GM18519 (cell line): Measurements from ENCODE around the gene MRPS10.

ENCODE experiments used
- ATAC-seq: cut with Tn5 transposase; IDR thresholded peaks from one replicate; pipeline ENCODE4 v1.9.1; 2021; ENCODE audit warnings: mild to moderate bottlenecking, moderate library complexity; ENCODE audit not compliant: unreplicated experiment, low FRiP score

The MRPS10 gene

DNA sequence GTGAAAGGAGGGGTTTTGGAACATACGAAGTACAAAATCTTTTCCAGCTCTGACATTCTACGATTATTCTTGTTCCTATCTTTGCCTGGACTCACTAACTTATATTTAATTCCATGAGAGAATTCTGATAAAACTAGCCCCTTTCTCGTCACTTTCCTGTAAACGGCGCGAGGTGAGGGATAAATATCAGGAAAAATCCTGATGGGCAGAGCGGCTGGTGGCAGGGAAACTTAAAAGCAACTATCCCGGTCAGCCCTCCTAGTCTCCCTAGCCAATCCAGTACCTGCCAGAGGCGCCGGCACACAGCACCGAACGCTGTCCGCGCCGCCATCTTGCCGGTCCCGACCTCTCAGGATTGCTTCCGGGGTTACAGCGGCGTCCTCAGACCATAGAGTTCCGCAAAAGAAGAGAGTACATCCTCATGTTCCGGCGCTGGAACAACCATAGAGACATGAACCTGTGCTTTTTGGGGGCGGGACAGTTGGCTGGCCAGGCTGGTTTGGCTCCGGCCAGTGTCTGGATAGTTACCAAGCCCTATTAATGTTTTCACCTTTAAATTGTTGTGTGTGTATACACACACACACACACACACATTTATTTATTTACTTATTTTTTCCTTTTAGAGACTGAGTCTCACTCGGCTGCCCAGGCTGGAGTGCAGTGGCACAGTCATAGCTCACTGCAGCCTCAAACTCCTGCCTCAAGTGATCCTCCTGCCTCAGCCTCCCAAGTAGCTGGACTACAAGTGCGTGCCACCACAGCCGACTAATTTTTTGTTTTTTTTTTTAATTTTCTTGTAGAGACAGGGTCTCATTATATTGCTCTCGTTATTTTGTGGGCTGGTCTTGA is at the start of gene MRPS10:
Gene MRPS10 (minus strand): TSS at position 343 of the 849 bp plus-strand sequence. CDS start 12 bp downstream, at position 331.
- peak; percentile 78 for ATAC-seq

DNA sequence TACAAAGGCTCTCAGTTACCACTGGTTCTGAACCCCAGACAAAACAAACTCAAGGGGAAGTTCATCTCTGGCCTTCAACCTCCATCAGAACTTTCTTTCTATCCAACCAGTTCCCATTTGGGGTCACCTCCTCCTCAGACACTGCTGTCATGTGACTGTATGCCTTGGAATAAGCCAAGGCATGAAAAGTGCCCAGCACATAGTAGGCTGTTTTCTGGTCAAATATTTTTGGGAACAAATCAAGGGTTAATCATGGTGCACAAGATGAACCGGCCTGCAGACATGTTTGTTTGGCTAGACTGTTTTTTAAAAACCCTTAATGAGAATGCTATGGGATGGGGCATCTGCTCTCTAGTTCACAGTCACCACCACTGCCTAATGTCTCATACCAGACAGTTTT is 48.9 kb upstream of the MRPS10 start:
- no peak for ATAC-seq

DNA sequence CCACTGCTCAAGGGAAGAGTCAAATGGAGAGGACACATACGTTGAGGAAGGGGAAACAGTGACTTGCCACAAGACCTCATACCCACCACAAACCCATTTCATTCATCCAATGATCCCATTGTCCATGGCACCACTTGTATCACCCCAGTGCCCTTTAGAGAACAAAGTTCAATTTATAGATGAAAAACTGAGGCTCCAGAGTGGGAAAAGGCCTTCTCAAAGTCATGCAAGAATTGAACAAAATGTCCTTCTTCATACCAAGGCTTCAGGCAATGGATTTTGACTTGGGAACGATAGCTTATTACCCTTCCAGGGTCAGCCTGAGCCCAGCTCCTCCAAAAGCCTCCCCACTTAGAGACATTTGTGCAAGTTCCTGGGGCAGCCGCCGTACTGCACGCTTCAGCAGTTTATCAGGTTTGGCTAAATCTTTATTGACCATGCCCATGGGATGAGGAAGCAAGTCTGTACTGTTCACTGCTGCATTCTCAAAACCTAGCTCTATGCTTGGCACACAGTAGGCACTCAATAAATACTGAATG is 47.3 kb upstream of the MRPS10 start:
- no peak for ATAC-seq

DNA sequence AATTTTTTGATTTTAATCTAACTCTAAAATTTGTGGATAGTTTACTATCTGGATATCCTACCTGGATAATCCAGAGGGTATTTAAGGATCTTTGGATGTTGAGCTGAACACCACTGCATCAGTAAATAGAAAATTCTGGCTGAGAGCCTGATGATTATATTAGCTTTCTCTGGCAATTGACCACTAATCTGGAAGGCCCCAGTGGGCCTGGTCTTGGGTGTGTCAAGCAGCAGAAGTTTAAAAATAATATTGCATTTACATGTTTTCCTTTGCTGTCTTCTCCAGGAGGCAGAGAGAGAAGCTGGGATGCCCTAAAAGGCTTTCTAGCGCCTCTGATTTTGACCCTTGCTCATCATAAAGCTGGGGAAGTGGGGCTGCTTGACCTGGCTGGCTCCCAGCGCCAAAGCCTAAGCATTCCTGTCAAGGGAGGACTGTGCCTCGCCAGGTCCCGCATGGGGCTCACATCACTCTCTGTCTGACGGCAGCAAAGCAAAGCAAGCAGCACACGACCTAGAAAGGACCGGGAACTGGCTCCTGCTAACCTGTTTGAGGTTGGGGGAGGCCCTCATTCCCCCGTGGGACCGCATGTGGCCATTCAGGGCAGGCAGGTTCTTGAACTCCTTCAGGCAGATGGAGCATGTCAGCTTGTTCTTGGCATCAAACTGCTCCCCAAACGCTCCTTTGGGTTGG is 46.6 kb upstream of the MRPS10 start:
- ATAC-seq: no peak

DNA sequence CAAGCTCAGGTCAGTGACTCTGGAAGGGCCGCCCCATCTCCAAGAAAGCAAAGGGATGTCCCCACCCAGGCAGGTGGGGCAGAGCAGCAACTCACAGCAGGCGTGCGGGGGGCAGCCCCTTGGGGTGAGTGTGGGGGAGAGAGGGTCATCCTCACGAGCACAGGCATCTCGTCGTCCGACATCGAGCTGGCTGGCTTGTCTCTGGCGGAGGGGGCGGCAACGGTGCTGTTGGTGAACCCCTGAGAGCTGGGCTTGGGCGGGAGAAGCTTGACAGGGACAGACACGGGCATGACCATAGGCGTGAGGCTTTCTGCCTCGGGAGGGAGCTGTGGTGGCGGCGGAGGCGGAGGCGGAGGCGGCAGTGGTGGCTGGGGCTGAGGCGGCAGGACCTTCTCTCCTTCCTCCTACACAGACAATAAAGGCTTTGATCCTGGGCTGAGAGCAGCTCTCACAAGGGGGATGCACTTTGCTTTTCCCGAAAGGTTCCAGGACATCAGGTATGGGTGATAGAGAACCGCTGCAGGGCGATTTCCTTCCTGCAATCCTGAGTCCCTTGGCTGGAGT is 45.6 kb upstream of the MRPS10 start:
- ATAC-seq: no peak

DNA sequence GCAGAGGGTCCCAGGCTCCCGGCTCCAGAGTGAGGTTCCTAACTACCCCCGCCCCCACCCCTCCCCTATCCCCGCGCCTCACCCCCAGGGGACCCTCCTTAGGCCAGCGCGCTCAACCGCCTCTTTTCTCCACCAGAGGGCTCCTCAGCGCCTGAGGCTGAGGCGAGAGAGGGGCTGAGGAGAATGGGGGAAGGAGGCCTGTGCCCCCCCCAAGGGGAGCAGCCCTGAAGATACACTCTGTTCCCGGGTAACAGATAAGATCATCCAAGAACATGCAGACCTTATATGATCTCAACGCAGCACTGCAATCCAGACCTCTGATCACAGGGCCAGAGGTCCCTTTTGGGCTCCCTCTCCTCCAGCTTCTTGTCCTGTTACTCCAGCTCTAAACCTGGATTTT is 43.3 kb upstream of the MRPS10 start:
- ATAC-seq: no peak

DNA sequence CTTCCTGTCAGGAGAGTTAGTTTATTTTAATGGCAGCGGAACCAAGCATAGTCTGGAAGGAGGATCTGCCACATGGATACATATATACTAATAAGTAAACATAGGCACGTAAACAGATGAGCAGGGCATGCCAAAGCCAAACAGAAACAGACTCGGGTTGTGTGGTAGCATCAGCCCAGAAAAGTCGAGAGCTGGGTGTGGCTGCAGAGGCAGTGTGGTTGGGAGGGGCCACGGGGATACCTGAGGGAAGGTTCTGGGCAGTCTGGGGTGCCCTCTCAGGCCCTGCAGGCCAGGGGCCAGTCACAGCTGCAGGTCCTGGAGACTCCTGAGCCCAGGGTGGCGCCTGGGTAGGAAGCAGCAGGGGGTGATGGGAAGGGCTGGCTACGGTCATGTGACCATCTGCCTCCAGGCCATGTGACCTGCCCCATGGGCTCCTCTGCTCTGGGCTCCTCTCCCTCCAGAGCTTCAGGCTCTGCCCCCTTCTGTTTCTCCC is 42.8 kb upstream of the MRPS10 start:
- ATAC-seq: no peak

DNA sequence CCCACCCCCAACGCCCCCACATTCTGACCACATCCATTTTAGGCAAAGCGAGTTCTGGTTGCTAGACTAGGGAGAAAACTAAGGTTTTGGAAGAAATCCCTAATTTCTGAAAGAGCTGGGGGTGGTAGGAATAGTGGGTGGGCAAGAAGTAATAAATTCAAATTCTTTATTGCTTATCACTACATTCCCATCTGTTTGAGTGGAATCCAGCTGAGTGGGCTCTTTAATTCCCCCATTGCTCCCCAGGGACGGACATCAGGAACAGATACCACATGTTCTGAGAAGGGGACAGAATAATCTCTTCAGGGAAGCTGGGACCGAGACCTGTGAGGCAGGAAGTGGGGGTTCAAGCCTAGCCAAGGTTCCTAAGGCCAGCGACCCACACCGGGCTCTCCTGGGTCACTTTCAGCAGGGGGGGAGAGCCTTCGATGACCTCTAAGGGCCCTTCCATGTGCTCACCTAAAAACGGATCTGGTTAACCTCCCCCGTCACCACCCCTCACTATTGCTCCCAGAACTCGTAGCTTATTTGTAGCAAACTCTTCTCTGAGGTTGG is 42.3 kb upstream of the MRPS10 start:
- no peak for ATAC-seq

DNA sequence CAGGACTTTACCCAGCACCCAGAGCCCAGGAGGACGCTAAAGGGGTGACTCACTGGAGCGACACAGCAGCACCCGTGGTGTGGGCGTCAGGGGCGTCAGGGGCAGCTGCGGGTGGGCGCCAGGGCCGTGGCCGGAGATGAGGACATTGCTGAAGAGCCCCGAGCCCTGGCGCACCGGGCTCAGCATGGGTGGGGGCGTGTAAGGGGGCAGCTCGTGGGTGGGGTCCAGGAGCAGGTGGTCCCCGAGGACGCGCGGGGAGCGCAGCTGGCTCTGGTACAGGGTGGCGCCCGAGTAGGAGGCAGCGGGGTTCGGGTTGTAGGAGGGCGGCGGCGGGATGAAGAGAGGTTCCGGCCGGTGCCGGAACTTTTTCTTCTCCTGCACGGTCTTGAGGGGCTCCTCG is 41.6 kb upstream of the MRPS10 start:
- ATAC-seq: no peak

DNA sequence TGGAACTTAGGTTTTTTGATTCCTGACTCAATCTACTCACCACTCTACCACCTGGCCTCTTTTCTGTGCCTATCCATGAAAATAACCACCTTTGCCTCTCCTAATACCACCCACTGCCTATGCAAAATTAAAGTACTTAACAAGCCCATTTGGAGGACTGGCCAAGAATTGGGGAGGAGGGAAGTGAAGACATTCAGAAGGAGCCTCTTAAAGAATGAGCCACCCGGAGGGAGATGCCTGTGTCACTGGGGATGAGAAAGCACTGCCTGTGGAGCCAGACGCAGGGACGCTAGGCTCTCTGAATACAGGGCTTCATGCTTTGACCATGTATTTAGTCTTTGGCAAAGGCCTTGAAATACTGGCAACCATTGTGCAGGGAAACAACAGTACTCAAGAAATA is 40.0 kb upstream of the MRPS10 start:
- ATAC-seq: no peak

DNA sequence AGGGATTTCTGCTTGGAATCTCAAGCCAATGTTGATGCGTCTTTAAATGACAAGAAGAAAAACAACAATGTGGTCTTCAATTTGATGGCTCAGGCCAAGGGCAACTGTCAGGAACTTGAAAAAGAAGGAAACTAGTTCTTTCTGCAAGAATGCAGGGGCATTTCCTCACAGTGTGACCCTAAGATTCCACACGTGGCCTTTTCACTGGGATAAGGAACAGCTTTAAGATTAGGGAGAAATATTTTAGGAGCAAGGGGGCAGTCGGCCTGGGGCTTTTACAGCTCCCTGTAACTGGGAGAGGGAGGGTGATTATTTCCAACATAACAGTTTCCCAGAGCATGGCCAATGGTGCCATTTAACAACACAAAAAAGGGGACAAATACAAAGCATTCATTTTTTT is 39.4 kb upstream of the MRPS10 start:
- ATAC-seq: no peak

DNA sequence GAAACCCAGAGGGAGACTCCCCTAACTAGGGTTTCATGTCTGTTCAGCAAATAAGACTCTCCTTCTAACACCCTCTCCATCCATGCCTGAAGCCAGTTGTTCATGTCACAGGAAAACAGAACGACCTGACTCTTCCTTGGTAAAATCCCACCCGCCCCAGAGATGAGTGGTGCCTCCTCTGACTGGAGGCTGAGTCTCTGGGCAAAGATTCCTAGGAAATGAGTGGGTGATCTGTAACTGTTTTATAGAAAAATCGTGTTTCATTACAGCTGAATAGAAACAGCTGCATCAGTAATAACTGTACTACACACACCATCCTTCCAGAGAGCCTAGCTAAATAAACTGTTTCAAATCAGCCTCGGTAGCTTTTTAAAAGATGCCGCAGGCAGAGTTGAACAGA is 37.4 kb upstream of the MRPS10 start:
- no peak for ATAC-seq

DNA sequence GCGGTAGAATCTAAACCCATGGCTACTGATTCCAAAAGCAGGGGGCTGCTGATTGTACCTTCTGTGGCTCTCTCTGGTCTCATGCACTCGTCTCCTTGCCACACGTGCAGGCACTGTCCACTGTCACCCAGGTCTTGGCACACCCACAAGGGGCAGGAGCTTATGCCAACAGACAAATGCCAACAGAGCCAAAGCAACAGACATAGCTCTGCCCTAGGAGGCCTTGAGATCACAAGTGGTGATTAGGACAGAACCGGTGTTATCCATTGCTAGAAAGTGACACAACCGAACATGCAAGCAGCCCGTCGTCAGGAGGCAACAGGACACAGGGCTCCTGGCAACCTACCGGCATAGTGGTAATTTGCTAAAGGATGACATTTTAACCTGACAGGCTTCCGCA is 36.8 kb upstream of the MRPS10 start:
- no peak for ATAC-seq

DNA sequence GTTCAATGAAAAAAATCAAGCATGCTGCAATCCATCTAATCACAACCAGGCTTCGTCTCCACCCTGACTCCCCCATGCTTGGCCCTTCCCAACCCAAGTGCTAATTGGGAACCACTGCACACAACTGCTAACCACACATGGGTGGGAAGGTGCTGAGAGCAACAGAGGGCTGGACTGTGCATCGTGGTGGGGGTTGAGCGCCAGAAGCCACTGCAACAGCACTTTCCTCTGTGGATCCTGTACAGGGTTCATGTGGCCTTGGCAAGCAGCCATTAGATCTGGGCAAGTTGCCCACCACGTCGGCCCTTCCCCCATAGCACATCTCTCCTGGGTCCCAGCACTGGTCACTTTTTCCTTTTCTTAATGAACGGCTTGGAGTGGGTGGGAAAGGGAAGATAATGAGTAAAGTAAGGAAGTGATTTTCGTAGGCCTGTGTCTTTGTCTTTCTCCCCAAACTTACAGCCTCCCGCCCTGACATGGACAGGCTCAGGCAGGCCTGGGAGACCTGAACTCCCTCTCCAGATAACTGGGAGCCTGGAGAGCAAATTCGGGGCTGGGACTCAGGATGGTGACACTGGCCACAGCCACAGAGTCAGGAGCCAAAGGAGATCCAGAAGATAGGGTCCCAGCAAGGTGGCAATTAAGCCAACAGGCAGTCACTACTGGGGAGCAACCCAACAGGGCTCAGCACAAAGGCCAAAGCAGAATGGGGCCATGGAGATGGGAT is 34.4 kb upstream of the MRPS10 start:
- no peak for ATAC-seq

DNA sequence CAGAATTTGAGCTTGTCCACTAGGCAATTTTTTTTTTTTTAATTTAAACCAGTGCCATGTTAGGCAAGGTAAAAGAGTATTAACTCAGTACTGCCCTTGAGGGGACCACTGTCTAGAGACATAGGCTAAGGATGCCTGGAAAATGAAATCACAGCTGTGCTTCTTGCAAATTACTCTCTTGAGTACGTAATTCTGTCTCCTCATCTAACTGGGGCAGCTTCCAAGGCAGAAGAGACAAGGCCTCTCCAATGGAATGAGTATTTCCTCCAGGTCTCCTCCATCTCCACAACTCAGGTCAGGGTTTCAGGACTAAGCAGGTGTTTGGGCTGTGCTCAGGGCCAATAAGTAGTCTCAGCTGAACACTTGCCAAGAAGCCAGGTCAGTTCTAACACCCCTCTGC is 33.8 kb upstream of the MRPS10 start:
- ATAC-seq: no peak

DNA sequence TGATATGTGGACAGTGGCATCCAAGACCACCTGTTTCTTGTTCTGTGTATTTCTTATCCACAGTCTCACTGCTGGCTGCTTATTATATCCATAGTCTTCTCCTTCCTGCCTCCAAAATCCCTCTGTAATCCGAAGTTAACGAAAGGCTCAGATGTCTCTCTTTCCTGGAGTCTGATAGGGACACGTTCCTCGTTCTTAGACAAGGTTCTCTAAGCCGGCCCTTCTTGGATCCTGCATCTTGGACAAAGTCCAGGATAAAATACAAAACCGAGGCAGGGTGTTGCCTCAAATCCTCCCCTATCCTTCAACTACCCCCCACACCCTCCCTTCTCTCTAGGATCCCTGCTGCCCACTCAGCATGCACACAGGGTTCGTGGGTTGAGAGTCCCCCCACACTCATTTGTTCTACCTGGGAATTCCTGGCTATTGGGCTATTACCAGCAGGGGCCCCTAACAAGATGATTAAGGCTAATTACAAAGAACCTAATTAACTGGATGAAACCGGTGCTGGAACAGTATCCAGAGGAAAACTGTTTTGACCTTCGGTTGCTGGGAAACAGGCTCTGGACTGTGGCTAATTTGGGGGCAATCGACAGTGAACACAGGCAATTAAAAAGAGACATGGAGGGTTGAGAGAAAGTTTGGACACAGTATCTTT is 32.7 kb upstream of the MRPS10 start:
- no peak for ATAC-seq

DNA sequence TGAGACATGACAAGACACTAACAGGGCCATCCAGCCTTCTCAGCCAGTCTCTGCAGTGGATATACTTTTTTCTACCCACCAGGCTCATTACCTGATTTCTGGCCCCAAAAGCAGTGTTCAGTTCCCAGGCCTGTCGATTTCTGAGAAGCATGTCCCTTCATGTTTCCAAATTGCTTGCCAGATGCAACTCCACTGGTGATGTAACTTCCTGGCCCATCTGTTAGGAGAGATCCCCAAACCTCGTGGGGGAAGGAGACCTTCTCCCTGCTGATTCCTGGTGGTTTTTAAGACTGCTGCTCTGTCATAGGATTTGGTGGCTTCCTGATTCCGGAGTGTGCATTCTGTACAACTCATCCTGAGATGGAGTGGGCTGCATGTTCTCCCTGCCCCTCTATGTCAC is 31.6 kb upstream of the MRPS10 start:
- no peak for ATAC-seq

DNA sequence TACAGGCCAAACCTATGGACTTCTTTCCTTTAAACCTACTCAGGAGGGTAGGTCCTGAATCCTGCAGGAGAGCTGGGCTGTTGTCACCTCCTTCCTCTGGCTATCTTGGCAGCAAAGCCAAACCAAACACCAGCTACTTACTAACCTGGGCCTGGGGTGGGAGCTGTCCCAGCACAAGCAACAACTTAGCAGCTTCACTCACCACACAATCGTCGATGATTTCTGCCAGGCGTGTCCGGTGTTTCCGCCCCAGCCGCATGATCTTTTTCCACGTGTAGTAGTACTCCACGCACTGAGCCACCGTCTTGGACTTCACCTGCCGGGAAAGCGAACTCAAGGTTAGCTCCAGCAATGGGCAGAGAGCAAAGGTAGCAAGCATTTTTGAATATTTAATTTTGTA is 25.4 kb upstream of the MRPS10 start:
- ATAC-seq: no peak

DNA sequence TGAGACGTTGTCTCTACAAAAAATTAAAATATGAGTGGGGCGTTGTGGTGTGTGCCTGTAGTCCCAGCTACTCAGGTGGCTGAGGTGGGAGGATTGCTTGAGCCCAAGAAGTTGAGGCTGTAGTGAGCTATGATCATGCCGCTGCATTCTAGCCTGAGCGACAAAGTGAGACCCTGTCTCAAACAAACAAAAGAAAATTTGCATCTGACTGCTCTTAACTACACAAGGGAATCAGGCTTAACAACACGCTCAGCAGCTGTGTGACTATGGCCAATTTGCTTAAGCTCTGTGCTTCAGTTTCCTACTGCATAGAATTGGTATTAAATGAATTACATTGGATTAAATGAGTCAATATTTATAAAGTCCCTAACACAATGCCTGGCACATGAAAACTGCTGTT is 24.3 kb upstream of the MRPS10 start:
- no peak for ATAC-seq
